HPDE6-E6E7 (cell line): ENCODE measurements around the gene PLXNB2.
"Not testable (repeated sequence)": the region's sequence is repeated elsewhere in the genome, so short reads cannot be mapped to it uniquely, and the experiment has no call there.

Experiments
- DNase-seq: peaks from one replicate; pipeline ENCODE4 v3.0.0; 2011; ENCODE audit warnings: missing footprints; ENCODE audit errors: extremely low spot score

PLXNB2 gene

GRCh38 chr22:50306753-50307749, at the start of gene PLXNB2:
TSS of gene PLXNB2 (minus strand) at chr22:50307646. CDS start at chr22:50290584, 17,062 bp downstream.
- peak; percentile 35 for DNase-seq

- DNase-seq, result no peak
Observed at GRCh38 chr22:50357222-50357621, 49.8 kb upstream of the PLXNB2 start.

GRCh38 chr22:50356186-50356585, 48.7 kb upstream of the PLXNB2 start:
- DNase-seq, result no peak

- DNase-seq, result no peak
Observed at GRCh38 chr22:50348058-50348457, 40.6 kb upstream of the PLXNB2 start.

GRCh38 chr22:50347157-50347556, 39.7 kb upstream of the PLXNB2 start:
- no peak for DNase-seq

- no peak for DNase-seq
Observed at GRCh38 chr22:50346470-50346869, 39.0 kb upstream of the PLXNB2 start.

- no peak for DNase-seq
Observed at GRCh38 chr22:50343541-50343935, 36.1 kb upstream of the PLXNB2 start.

GRCh38 chr22:50342651-50343540, 35.5 kb upstream of the PLXNB2 start, which contains the start of gene PPP6R2:
TSS of gene PPP6R2 (plus strand) at chr22:50343327. CDS start at chr22:50393909, 50,582 bp downstream.
- DNase-seq, result peak; percentile 38

GRCh38 chr22:50341977-50342650, 34.7 kb upstream of the PLXNB2 start:
- DNase-seq, result peak; percentile 55

GRCh38 chr22:50339945-50340879, 32.8 kb upstream of the PLXNB2 start:
- DNase-seq, result no peak

GRCh38 chr22:50338860-50339462, 31.5 kb upstream of the PLXNB2 start:
- no peak for DNase-seq

- DNase-seq, result no peak
Observed at GRCh38 chr22:50338042-50338573, 30.7 kb upstream of the PLXNB2 start.

GRCh38 chr22:50337262-50338041, 30.0 kb upstream of the PLXNB2 start:
- DNase-seq, result no peak

GRCh38 chr22:50334433-50334832, 27.0 kb upstream of the PLXNB2 start:
- DNase-seq, result not testable (repeated sequence)

GRCh38 chr22:50329236-50329635, 21.8 kb upstream of the PLXNB2 start:
- DNase-seq, result no peak

- DNase-seq, result no peak
Observed at GRCh38 chr22:50327711-50328019, 20.2 kb upstream of the PLXNB2 start.

- DNase-seq, result no peak
Observed at GRCh38 chr22:50326956-50327710, 19.7 kb upstream of the PLXNB2 start, which contains the start of gene DENND6B. TSS of gene DENND6B (minus strand) at chr22:50327012. CDS start at chr22:50326988, 24 bp downstream.

GRCh38 chr22:50326225-50326955, 18.9 kb upstream of the PLXNB2 start:
- DNase-seq, result no peak
